LoVo (cell line): ENCODE results near the gene AACS.
A peak's percentile ranks its signal among the peaks of the same experiment; 100 is the strongest.
"Not testable (repeated sequence)": the region's sequence is repeated elsewhere in the genome, so short reads cannot be mapped to it uniquely, and the experiment has no call there.

ENCODE experiments used
- DNase-seq: peaks from one replicate; pipeline ENCODE4 v3.0.0-alpha.2; 2016; ENCODE audit warnings: low spot score

AACS gene

DNA sequence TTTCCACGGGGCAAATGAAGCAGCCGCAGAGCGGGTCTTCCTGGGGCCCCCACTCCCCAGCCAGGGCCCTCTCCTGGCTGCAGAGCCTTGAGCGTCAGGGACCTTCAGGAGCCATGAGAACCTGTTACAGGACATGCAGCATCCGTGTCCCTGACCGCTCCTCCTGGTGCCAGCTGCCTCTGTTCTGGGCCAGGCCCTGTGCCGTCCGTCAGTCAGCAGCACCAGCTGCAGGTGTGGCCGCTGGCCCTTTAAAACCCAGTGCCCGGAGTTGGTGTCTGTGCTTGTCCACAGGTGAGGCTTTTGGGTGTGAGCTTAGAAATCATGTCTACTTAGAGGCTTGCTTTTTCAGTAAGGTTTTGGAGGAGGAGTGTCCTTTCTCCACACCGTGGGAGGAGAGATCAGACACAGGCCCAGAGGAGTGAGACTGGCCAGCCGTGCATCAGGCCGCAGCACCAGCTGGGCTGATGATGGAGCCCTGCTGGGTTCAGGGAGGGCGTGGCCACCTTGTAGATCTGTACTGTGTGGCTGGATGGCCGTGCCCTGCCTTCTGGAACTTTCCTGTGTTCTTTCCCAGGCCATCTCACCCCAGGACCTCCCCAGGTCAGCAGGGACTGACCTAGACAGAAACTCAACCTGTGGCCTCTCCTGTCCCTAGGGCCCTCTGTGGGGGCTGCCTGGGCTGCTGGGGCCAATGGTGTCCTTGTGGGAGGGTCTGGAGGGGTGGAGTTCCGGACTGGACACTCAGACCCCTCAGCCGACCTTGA is 27.1 kb downstream of the AACS start:
- DNase-seq = no peak

DNA sequence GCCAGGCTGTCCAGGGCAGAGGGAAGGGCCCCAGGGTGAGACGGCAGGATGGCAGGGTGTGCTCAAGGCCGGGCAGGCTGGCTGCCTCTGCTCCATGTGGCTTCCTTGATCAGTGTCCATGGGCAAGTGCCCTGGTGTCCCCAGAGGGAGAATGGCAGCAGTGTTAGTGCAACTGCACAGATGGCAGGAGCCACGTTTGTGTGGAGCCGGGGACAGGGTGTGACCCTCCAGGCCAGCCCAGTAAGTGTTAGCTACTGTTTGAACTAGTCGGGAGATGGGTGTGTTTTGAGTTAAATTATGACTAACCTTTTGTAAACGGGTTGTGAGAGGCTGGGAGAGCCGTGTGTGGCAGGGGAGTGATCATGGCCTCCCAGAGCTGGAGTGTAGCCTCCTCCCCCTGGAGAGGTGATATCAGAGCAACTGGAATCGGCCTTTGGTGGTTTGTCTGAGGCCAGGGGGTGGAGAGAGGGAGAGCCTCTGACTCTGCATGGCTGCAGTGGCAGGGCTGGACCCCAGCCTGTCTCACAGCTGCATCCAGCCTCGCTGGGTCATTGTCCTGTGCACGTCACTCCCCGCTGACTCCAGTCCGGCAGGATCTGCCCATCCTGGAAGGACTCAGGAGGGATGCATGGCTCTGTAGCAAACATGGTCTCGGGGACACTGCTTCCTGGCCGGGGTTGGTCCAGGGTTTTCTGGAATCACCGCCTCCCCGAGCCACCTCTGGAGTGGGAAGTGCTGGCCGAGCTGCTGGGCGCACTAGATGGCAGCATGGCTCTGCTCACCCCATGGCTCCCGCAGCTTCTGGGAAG is 27.8 kb downstream of the AACS start:
- no peak for DNase-seq

DNA sequence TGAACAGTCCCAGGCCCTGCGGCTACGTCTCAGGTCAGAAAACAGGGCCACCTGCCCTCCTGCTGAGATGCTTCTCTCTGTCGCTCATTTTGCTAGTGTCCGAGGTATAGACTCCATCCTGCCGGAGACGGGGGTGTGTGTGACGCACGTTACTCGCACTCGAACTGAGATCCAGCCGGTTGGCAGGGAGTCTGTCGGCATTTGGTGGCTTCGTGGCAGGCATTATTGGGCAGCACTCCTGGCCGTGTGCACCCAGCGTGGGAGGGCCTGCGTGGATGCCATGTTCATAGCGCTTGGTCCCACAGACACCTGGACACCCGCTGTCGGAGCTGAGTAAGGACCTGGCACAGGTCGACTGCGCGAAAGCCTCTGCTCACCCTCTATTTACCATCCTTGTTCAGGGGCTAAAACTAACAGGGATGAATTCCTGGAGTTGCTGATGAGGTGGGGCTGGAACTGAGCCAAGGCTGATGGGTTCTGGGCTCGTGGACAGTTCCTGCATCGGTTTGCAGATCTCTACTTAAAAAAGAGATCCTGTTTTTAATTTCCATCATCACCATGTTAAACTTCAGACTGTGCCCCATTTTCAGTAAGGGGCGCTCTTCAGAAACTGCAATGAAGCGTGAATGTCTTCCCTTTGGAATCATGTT is 28.6 kb downstream of the AACS start:
- no peak for DNase-seq

- no peak for DNase-seq
These were observed 31.7 kb downstream of the AACS start for GRCh38 chr12:125096894-125097293.

- no peak for DNase-seq
These were observed 32.2 kb downstream of the AACS start for GRCh38 chr12:125097427-125097826.

GRCh38 chr12:125098676-125099408 is 33.6 kb downstream of the AACS start:
- no peak for DNase-seq

DNA sequence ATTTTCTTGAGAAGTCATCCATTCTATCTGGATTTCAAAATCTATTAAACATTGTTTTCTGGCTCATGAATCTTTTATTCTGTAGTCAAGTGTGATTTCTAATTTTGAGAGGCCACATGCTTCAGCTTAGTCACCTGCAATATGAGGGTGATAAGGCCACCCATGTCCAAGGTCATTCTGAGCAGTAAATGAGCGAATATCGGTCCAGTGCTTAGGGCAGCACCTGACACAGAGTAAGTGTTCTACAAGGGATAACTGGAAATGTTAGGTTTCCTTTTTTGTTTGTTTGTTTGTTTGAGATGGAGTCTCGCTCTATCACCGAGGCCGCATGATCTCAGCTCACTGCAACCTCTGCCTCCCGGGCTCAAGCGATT is 34.2 kb downstream of the AACS start:
- no peak for DNase-seq

- no peak for DNase-seq
These were observed 35.6 kb downstream of the AACS start for GRCh38 chr12:125100551-125101434.

GRCh38 chr12:125104982-125105381 is 39.7 kb downstream of the AACS start:
- DNase-seq = no peak

- no peak for DNase-seq
These were observed 40.4 kb downstream of the AACS start for GRCh38 chr12:125105600-125105999.

DNA sequence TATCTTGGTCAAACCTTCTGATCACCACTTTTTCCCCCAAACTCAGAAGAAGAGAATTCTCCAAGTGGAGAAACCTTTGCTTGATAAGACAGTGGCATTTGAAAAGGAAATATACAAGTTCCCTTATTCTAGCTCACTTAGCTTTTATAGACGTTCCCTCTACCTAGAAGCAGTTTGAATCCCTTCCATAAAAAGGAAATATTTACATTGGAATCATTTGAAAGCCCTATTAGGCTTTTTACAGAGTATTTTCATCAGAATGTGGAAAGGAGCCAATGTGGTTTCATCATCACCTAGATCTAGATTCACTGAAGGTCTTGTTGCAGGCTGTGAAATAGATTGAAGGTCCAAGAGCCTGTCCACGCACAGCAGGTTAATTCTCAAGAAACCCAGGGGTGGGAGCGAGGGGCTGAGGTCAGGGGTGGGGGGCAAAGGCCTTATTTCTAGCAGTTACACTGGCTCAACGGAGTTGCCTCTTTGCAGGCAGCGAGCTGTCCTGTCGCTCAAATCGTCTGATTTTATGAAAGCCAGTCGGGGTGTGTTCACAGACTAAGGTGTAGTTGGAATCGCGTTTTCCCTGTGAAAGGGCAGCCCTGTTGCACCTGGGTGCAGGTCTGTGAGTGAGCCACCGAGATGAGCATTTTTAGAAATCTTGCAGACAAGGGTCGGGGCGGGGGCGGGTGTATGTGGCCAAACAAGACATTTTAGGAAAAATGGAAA is 45.6 kb downstream of the AACS start:
- peak; percentile 15 for DNase-seq

- no peak for DNase-seq
These were observed 46.2 kb downstream of the AACS start for GRCh38 chr12:125111403-125111802.

GRCh38 chr12:125112614-125113013 is 47.4 kb downstream of the AACS start:
- DNase-seq = not testable (repeated sequence)

DNA sequence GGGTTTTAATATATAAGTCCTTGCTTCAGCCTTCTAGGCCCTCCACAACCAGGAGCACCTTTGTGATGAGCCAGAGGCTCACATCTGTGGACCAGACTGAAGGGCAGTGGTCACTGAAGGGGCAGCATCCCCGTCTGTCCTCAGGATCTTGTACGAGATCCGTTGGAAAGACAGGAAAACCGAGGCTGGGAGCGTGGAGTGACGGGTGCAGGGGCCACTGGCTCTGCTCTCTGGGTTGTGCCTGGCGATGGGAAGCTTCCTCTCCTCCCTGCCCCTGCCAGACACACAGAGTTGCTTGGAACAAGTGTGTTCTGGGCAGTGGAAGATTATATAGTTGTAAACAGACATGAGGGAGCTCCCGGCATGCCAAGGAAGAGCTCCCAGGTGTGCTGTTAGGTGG is 48.0 kb downstream of the AACS start:
- DNase-seq = no peak

GRCh38 chr12:125113789-125114188 is 48.6 kb downstream of the AACS start:
- DNase-seq = no peak

GRCh38 chr12:125114365-125115141 is 49.3 kb downstream of the AACS start:
- DNase-seq = no peak

GRCh38 chr12:125120566-125120965 is 55.3 kb downstream of the AACS start:
- no peak for DNase-seq

DNA sequence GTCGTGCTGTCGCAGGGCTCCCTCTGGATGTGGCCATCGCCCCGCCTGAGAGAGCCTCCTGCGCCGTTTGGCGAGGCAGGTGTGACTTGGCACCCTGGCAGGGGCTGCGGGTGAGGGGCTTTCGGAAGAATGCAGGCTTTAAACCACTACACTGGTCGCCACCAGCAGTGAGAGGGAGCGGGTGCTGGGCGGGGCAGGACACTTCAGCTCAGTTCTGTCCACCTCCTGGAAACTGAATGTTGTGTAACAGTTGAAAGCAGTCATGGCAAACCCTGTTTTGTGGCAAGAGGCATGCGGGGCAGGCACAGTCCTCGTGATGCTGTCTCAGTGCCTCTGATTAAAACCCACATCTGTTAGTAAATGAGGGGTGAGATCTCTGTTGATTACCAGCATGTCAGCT is 55.9 kb downstream of the AACS start:
- DNase-seq = no peak

DNA sequence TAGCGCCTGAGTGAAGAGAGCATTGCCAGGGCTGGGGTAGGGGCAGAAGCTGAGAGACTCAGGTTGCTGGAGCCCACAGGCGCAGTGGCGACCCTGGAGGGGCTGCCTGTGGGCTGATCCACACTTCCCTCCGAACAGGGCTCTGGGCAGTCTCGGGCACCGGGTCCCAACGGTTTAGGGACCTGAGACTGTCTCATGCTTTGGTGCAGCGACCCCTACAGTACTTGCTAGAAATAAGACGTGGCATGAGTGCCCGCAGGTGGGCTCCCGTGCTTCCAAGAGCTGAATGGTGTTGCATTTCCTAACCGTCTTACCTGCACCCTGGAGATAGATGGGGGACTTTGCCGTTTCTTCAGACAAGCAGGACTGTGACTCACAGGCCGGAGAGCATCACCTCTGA is 57.4 kb downstream of the AACS start:
- DNase-seq = no peak
